HG03196 (cell line): ENCODE results near the gene DHX30.
"Not testable (repeated sequence)": the region's sequence is repeated elsewhere in the genome, so short reads cannot be mapped to it uniquely, and the experiment has no call there.

Experiments
- ATAC-seq: cut with Tn5 transposase; IDR thresholded peaks from one replicate; pipeline ENCODE4 v1.9.1; 2021; ENCODE audit not compliant: unreplicated experiment

Gene DHX30

DNA sequence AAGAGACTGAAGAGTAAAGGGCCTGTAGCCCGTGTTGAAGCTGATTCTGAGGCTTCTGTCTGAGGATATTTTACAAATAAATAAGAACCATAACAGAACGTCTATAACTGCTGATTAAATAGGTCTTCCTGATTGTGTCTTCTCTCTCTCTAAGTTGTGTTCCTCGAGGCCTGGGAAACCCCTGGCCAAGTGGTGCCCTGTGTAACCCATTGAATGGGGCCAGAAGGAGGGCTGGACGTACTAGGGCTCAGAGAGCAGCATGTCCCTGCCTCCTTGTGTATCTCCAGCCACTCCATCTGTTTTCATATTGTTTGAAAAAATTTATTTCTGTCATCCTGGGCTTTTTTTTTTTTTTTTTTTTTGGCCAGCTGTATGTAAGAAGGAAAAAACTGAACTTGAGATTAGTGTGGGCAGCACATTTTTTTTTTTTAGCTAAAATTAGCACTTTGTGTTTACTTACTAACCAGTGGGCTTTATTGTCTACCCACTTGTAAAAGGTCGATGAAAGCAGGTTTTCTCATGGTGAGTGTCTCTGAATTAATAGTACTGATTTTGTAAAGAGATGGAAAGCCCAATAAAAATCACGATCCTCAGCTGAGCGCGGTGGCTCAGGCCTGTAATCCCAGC, 10.7 kb downstream of the DHX30 start:
- ATAC-seq, result no peak

DNA sequence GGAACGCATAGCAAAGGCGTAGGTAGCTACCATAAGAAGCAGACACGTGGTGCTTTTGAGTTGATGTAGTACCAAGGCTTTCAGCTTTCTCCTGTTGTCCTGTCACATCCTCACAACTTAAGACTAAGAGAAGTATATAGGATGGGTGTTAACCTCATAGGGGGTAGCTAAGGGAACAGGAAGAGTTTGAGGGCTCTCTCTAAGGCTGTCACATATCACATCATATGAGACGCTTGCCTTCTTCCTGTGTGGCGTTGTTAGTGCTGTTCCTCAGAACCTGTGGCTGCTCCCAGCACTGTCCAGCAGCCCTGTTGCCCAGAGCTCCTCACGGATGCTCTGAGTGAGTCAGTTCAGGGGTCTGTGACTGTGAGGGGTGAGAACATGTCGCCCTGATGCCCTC, 14.7 kb downstream of the DHX30 start:
- no peak for ATAC-seq

DNA sequence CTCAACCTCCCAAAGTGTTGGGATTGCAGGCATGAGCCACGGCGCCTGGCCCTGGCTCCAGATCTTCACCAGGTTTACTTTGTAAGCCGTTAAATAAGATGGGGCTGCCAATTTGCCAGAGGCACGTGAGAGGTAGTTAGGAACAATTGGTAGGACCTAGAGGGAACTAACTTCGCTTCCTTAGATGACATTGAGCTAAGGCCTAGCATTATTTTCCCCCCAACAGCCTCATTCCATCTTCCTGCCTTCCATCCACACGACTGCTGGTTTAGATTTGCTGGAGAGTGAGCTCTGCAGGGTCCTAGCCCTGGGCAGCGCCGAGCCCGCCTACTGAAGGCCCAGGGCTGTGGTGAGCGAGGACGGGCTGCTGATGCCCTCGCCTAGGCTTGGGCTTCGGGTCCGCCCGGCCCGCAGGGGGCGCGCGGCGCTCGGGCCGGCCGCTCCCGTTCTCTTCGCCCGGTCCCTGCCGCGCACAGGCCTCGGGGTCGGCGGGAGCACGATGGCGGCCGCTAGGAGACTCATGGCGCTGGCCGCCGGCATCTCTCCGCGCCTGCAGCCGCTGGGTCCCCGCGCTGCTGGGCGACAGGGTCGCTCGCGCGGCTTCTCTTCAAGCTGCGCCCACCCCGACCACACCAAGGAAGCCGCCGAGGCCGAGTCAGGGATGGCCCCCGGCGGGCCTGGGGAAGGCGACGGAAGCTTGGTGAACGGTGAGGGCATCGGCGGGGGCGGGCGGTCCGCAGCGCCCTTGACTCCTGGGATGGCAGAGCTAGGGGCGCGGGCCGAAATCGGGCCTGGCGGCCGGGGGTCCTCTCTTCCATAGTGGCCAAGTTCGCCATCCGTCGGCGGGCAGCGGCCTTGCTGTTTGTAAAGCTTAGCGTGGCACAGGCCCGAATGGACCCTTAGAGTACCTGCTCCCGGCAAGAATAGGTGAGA, 21.9 kb downstream of the DHX30 start:
- ATAC-seq, result peak; percentile 92

DNA sequence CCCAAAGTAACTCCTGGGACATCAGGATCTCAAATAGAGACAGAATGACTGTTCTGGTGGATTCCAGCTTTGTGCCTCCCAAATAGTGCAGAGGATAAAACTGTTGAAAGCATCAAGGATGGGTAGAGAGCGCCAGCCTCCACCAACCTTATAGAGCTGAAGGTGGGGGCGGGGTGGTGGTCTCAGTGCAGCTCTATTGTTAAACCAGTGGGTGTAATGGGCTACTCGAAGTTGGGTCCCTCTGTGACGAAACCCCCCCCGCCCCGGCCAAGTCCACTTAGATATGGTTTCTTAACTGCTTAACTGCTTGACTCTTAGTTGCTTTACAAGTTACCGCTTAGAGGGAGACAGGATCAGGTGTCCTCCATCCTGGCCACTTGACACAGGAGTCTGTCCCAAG, 22.7 kb downstream of the DHX30 start:
- ATAC-seq, result no peak

DNA sequence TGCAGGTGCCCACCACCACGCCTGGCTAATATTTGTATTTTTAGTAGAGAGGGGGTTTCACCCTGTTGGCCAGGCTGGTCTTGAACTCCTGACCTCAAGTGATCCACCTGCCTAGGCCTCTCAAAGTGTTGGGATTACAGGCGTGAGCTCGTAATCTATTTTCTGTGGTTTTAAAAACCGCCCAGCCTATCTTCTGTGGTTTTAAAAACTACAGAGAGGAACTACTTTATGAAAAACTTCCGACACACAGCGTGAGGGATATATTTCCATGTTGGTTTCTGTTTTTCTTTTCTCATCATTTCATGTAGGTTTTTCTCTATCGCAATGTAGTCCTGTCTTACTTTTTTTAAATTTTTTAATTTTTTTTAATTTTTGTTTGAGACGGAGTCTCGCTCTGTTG, 26.5 kb downstream of the DHX30 start:
- ATAC-seq, result not testable (repeated sequence)

DNA sequence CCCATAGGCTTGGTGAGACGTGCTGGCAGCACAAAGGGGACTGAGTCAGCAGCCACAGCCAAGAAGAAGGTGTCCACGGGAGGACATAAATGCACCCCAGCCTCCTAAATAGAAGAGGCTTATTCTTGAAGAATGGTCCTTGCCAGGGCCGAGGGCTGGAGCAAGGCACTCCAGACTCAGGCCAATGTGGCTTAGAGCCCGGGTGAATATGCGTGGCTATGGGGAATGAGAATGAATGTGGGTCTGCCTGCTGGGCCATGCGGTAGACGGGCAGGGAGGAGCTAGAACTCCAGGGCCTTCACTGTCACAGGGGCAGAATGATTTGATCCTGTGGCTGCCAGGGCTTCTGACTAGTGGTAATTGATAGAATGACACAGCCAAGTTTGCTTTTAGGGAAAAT, 34.0 kb downstream of the DHX30 start:
- ATAC-seq, result no peak

DNA sequence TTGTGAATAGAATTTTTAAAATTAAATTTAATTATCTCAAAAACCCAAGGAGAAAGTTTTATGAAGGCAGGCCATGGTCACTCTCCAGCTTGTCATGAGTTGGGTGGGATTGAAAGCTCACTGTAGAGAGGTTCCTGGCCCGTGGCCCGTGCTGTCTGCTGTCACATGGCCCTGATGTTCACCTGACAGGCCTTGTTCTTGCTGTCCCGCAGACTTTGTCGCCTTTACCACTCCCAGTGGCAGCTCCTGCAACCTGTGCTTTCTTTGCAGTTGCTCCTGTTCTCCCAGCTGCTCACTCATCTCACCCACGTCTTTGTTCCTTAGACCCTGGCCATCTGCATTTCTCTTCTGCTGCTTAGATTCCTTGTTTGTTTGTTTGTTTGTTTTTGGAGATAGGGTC, 35.6 kb downstream of the DHX30 start:
- ATAC-seq, result no peak

DNA sequence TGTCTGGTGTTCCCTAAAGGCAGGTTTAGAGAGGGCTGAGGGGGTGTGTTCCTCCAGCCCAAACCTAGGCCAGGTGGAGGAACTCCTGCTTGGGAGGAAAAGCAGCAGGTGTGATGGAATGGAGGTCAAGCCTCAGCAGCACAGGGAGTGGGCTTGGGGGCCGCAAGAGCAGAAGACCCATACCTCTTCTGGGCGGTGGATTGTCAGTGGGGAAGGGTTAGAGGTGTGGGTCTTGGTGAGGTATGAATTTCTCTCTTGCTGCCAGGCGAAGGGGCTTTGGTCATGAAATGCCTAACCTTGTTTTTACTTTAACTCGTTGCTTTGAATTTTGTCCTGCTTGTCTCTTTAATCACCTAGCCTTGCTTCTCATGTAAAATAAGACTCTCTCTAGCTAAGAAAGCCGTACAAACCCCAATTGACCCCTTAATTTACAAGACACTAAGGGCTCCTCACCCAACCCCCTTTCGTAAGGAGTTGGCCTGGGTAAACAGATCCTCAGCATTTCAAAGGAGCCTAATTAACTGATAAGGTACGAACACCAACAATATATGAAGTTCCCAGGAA, 38.9 kb downstream of the DHX30 start:
- ATAC-seq, result no peak

DNA sequence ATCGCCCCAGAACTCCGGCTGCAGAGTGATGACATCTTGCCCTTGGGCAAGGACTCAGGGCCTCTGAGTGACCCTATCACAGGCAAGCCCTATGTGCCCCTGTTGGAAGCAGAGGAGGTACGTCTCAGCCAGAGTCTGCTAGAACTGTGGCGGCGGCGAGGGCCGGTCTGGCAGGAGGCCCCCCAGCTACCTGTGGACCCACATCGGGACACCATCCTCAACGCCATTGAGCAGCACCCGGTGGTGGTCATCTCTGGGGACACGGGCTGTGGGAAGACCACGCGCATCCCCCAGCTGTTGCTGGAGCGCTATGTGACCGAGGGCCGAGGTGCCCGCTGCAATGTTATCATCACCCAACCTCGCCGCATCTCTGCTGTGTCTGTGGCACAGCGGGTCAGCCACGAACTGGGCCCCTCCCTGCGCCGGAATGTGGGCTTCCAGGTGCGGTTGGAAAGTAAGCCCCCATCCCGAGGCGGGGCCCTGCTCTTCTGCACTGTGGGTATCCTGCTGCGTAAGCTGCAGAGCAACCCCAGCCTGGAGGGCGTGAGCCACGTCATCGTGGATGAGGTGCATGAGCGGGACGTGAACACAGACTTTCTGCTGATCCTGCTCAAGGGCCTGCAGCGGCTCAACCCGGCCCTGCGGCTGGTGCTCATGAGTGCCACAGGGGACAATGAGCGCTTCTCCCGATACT, 43.4 kb downstream of the DHX30 start:
- no peak for ATAC-seq

DNA sequence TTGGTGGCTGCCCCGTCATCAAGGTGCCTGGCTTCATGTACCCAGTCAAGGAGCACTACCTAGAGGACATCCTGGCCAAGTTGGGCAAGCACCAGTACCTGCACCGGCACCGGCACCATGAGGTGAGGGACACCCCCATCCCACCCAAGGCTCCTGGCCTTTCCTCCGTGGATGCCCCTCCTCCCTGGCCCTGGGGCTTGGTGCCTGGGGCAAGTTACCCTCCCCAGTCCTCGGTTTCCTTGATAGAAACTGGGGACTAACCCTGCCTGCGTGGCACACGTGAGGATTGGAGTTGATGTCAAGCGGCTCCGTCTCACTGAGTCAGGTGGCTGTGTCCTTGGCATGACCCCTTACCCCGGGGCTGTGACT, 43.9 kb downstream of the DHX30 start:
- no peak for ATAC-seq

DNA sequence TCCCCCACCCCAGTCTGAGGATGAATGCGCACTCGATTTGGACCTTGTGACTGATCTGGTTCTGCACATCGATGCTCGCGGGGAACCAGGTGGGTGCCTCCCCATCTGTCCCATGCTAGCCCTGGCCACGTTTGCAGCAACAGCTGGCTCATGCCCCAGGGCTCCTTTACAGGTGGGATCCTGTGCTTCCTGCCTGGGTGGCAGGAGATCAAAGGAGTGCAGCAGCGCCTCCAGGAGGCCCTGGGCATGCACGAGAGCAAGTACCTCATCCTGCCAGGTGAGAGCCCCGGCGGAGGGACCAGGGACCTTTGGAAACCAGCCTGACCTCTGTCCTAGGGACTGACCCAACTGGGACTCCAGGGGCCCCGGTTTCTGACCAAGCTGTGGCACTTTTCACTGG, 44.3 kb downstream of the DHX30 start:
- no peak for ATAC-seq

DNA sequence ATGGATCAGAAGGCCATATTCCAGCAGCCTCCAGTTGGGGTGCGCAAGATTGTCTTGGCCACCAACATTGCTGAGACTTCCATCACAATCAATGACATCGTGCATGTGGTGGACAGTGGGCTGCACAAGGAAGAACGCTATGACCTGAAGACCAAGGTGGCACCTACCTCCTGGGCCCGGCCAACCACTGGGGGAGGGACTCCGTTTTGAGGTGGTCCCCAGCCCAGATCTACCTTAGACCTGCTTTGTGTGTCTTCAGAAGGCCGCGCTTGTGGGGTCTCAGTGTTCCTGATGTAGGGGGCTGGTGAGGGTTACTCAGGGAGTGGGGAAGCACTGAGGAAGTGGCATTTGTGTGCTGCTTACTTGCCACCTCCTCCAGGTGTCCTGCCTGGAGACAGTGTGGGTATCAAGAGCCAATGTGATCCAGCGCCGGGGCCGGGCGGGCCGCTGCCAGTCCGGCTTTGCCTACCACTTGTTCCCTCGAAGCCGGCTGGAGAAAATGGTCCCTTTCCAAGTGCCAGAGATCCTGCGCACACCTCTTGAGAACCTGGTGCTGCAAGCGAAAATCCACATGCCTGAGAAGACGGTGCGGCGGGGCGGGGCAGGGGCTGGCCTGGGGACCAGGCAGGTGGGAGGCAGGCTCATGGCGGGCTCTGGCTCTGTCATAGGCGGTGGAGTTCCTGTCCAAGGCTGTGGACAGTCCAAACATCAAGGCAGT, 45.0 kb downstream of the DHX30 start:
- no peak for ATAC-seq

DNA sequence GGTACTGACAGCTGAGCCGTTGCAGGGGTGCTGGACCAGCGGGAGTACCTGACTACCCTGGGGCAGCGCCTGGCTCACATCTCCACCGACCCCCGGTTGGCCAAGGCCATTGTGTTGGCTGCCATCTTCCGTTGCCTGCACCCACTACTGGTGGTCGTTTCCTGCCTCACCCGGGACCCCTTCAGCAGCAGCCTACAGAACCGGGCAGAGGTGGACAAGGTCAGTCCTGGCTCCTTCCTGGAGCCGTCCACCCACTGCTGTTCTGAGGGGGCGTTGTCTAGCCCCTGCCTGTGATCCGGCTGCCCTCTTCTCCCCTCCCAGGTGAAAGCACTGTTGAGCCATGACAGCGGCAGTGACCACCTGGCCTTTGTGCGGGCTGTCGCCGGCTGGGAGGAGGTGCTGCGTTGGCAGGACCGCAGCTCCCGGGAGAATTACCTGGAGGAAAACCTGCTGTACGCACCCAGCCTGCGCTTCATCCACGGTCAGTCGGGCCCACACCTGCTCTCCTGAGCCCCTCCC, 45.7 kb downstream of the DHX30 start:
- ATAC-seq, result no peak

DNA sequence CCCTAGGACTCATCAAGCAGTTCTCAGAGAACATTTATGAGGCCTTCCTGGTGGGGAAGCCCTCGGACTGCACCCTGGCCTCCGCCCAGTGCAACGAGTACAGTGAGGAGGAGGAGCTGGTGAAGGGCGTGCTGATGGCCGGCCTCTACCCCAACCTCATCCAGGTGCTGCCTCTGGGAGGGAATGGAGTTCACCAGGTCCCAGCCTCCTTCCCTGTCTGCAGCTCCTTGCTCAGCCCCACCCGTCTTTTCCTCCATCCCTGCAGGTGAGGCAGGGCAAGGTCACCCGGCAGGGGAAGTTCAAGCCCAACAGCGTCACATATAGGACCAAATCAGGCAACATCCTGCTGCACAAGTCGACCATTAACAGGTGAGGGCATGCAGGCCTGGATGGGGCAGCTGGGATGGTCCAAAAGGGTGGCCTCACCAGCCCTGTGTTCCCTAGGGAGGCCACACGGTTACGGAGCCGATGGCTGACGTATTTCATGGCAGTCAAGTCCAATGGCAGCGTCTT, 46.3 kb downstream of the DHX30 start:
- ATAC-seq, result no peak

DNA sequence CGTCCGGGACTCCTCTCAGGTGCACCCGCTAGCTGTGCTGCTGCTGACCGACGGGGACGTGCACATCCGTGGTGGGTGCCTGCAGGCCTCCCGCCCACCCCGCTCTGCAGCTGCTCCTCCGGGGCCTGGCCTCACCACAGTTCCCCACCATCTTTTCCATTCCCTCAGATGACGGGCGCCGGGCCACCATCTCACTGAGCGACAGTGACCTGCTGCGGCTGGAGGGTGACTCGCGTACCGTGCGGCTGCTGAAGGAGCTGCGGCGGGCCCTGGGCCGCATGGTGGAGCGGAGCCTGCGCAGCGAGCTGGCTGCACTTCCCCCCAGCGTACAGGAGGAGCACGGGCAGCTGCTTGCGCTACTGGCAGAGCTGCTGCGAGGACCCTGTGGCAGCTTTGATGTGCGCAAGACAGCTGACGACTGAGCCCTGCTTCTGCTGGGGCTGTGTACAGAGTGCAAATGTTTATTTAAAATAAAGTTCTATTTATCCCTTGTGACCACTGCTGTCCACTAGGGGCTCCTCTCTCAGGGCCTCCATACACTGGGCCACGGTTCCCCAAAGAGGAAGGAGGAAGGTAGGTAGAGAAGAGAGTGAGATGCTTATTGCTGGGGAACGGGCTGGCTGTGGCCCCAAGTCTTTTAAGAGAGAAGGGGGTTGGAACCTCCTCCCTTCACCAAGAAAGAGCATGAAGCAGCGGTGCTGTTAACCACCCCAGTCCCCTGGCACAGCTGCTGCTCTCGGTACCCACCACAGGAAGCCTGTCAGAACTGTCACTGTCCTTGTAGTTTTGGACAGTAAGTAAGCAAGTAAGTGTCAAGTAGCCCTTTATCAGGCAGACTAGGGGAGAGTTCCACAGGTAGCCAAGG, 47.0 kb downstream of the DHX30 start:
- ATAC-seq, result no peak

DNA sequence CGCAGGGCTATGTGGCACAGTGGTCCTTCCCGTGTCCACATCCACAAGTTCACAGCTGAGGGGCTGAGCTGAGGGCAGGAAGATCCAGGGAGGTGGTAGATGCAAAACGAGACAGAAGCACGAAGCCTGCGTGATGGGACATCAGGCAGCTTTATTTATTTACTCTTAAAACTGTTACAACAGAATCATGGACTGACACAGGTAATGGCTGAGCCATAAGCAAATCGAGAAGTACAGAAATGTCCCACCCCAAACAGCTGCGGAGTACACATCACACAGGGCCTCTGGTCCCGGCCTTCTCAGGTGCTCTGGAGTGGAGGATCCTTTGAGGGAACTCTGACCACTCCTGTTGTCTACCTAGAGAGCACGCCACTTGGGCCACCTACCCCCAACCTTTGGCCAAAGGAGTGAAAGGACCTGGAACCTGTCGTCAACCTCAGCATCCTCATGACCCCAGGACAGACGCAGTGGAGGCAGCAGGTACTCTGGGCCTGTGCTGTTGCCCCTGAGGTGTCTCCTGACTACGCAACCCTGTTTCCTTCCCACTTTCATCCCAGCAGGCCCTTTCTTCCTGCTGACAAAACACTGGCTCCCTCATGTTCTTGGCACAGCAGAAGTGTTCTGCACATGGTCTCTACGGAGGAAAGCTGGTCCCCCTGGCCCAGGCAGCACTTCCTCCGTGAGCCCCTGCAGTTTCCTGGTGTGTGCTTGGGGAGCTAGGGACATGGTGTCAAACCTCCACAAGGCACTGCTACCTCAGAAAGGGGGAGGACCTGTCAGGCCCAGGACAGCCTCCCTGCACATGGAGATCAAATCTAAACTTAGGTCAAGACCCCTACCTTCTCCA, 47.8 kb downstream of the DHX30 start:
- no peak for ATAC-seq

DNA sequence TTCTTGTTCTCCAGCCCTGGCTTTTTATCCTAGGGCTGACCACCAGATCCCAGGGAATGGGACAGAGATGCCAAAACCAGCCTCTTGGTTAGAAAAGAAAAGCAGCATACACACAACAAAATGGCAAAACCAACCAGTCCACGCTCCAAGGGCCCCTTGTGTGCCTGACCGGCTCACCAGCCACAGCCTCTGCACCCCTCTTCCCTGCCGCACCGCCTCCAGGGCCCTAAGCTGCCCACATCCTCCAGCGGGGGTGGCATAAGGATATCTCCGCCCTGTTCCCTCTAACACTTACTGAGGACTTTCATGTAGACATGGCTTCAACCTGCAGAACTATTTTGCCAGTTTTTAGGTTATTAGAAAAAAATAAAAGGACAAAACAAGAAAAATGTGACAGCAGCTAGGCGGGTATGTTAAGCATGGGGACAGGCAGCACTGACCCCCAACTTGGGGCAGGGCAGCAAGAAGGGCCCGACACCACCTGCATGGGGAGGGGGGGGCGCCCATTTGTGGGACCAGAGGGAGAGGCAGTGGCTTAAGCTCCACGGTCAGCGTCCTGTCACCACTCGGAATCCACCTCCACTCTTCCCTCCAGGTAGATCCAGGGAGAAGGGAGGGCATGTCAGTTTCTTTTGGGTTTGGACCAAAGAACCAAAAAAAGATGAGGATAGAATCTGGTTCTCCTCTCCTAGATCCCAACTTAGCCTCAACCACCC, 49.1 kb downstream of the DHX30 start:
- no peak for ATAC-seq
